ENCODE data around the gene DIPK1C.

The DIPK1C gene

GRCh38 chr18:74425161-74425560, 31.9 kb downstream of the DIPK1C start:
- no peak for DNase-seq (ENCODE audit: extremely low read depth in 1 of 2, low read depth in 1 of 2)

GRCh38 chr18:74422541-74422940, 34.6 kb downstream of the DIPK1C start:
- DNase-seq (ENCODE audit: extremely low read depth in 1 of 2, low read depth in 1 of 2), result no peak

GRCh38 chr18:74420926-74421325, 36.2 kb downstream of the DIPK1C start:
- DNase-seq (ENCODE audit: extremely low read depth in 1 of 2, low read depth in 1 of 2), result no peak

GRCh38 chr18:74420481-74420880, 36.6 kb downstream of the DIPK1C start:
- no peak for DNase-seq (ENCODE audit: extremely low read depth in 1 of 2, low read depth in 1 of 2)

GRCh38 chr18:74419761-74420160, 37.3 kb downstream of the DIPK1C start:
- no peak for DNase-seq (ENCODE audit: extremely low read depth in 1 of 2, low read depth in 1 of 2)

GRCh38 chr18:74418023-74418422, 39.1 kb downstream of the DIPK1C start:
- DNase-seq (ENCODE audit: extremely low read depth in 1 of 2, low read depth in 1 of 2), result no peak

- no peak for DNase-seq (ENCODE audit: extremely low read depth in 1 of 2, low read depth in 1 of 2)
These were observed 41.0 kb downstream of the DIPK1C start for GRCh38 chr18:74416124-74416523.

- no peak for DNase-seq (ENCODE audit: extremely low read depth in 1 of 2, low read depth in 1 of 2)
These were observed 42.1 kb downstream of the DIPK1C start for GRCh38 chr18:74414953-74415515.

- DNase-seq (ENCODE audit: extremely low read depth in 1 of 2, low read depth in 1 of 2), result no peak
These were observed 43.3 kb downstream of the DIPK1C start for GRCh38 chr18:74413836-74414235.

- DNase-seq (ENCODE audit: extremely low read depth in 1 of 2, low read depth in 1 of 2), result no peak
These were observed 44.8 kb downstream of the DIPK1C start for GRCh38 chr18:74412116-74412880.

- no peak for DNase-seq (ENCODE audit: extremely low read depth in 1 of 2, low read depth in 1 of 2)
These were observed 45.6 kb downstream of the DIPK1C start for GRCh38 chr18:74411475-74411874.

- DNase-seq (ENCODE audit: extremely low read depth in 1 of 2, low read depth in 1 of 2), result no peak
These were observed 46.6 kb downstream of the DIPK1C start for GRCh38 chr18:74410441-74410992.

GRCh38 chr18:74407888-74408287, 49.2 kb downstream of the DIPK1C start:
- DNase-seq (ENCODE audit: extremely low read depth in 1 of 2, low read depth in 1 of 2), result no peak

GRCh38 chr18:74402806-74403433, 54.2 kb downstream of the DIPK1C start:
- no peak for DNase-seq (ENCODE audit: extremely low read depth in 1 of 2, low read depth in 1 of 2)

GRCh38 chr18:74400813-74401212, 56.3 kb downstream of the DIPK1C start:
- DNase-seq (ENCODE audit: extremely low read depth in 1 of 2, low read depth in 1 of 2), result no peak

GRCh38 chr18:74399091-74399887, 57.8 kb downstream of the DIPK1C start:
- no peak for DNase-seq (ENCODE audit: extremely low read depth in 1 of 2, low read depth in 1 of 2)

GRCh38 chr18:74397572-74397971, 59.5 kb downstream of the DIPK1C start:
- no peak for DNase-seq (ENCODE audit: extremely low read depth in 1 of 2, low read depth in 1 of 2)

GRCh38 chr18:74396171-74397169, 60.6 kb downstream of the DIPK1C start:
- DNase-seq (ENCODE audit: extremely low read depth in 1 of 2, low read depth in 1 of 2), result no peak

- no peak for DNase-seq (ENCODE audit: extremely low read depth in 1 of 2, low read depth in 1 of 2)
These were observed 61.4 kb downstream of the DIPK1C start for GRCh38 chr18:74395648-74396154.

- DNase-seq (ENCODE audit: extremely low read depth in 1 of 2, low read depth in 1 of 2), result no peak
These were observed 62.1 kb downstream of the DIPK1C start for GRCh38 chr18:74395006-74395405.

Data from stimulated activated CD8-positive, alpha-beta memory T cell treated with anti-CD3 and anti-CD28 coated beads, Interleukin-7, amount 100 ng/mL, for 48 hours (primary cell).